Uterus (tissue), 2 donors: Measurements from ENCODE around the gene IVL.

Experiments
- CTCF ChIP-seq, 4 experiments: fragments of 200-600 bp in 2 of 4; fragments of 450-650 bp in 2 of 4; sonication (generic) in 2 of 4; IDR thresholded peaks; one replicate each; pipeline ENCODE4 v1.5.1; 2016 to 2019; ENCODE audit warnings: antibody characterized with exemption in 4 of 4, mild to moderate bottlenecking in 2 of 4, moderate library complexity in 1 of 4
- POLR2A ChIP-seq, 2 donors: fragments of 450-650 bp; IDR thresholded peaks; one replicate each; pipeline ENCODE4 v1.6.1; 2016; ENCODE audit warnings: antibody characterized with exemption in 2 of 2, mild to moderate bottlenecking in 1 of 2, moderate library complexity in 1 of 2

GRCh38 chr1:152942161-152942560 lies 33.8 kb downstream of the IVL start:
- TF ChIP-seq CTCF (IDR thresholded peaks at IDR 0.05), result no peak
- no peak for TF ChIP-seq POLR2A (IDR thresholded peaks at IDR 0.05)
